ENCODE measurements around the gene SPATA6.
A peak's percentile ranks its signal among the peaks of the same experiment; 100 is the strongest.
"Not testable (repeated sequence)": the region's sequence is repeated elsewhere in the genome, so short reads cannot be mapped to it uniquely, and the experiment has no call there.

The SPATA6 gene

GRCh38 chr1:48333316-48333715 lies 138.7 kb downstream of the SPATA6 start:
- H3K4me1 ChIP-seq: no peaks in the 10 kb centered on the region
- H3K36me3 ChIP-seq: peaks cover 29 to 58% (median 33%) of the 10 kb centered on the region in 3 donors
- H3K27me3 ChIP-seq: no peaks in the 10 kb centered on the region
- peaks cover 0 to 32% (median 6%) of the 10 kb centered on the region in 3 donors for H3K9me3 ChIP-seq
- intact Hi-C loops (cut with DNase I; ENCODE audit: low total_unique reads): no loop called here
- no peak for TF ChIP-seq CTCF (IDR thresholded peaks at IDR 0.05)
- H3K27ac ChIP-seq: no peak overlapping the region
- H3K4me3 ChIP-seq: no peak overlapping the region
- no peak for DNase-seq

GRCh38 chr1:48332115-48332514 lies 139.9 kb downstream of the SPATA6 start:
- intact Hi-C loops (cut with DNase I; ENCODE audit: low total_unique reads): no loop called here
- Histone ChIP-seq H3K27ac (no peak overlapping the region), H3K4me3 (no peak overlapping the region), H3K4me1 (no peaks in the 10 kb centered on the region), H3K27me3 (no peaks in the 10 kb centered on the region), H3K36me3 (peaks cover 28 to 58% (median 33%) of the 10 kb centered on the region in 3 donors), H3K9me3 (peaks cover 0 to 32% (median 6%) of the 10 kb centered on the region in 3 donors)
- no peak for TF ChIP-seq CTCF (IDR thresholded peaks at IDR 0.05)
- no peak for DNase-seq

- intact Hi-C loops (cut with DNase I; ENCODE audit: low total_unique reads): no loop called here
- TF ChIP-seq CTCF (IDR thresholded peaks at IDR 0.05): no peak
- no peak overlapping the region for H3K27ac ChIP-seq
Observed at GRCh38 chr1:48329905-48330304, 142.1 kb downstream of the SPATA6 start.

GRCh38 chr1:48329486-48329885 lies 142.5 kb downstream of the SPATA6 start:
- Histone ChIP-seq H3K27me3 (no peaks in the 10 kb centered on the region), H3K4me3 (no peak overlapping the region), H3K27ac (no peak overlapping the region), H3K4me1 (no peaks in the 10 kb centered on the region), H3K9me3 (peaks cover 0 to 31% (median 6%) of the 10 kb centered on the region in 3 donors), H3K36me3 (peaks cover 26 to 57% (median 47%) of the 10 kb centered on the region in 3 donors)
- peak in 1 of 2 donors; percentile 31 for DNase-seq
- intact Hi-C loops (cut with DNase I; ENCODE audit: low total_unique reads): no loop called here
- TF ChIP-seq CTCF (IDR thresholded peaks at IDR 0.05): no peak

More at GRCh38 chr1:48329905-48330304, 142.1 kb downstream of the SPATA6 start:
- no peak for DNase-seq
- Histone ChIP-seq H3K4me3 (no peak overlapping the region), H3K4me1 (no peaks in the 10 kb centered on the region), H3K9me3 (peaks cover 0 to 31% (median 6%) of the 10 kb centered on the region in 3 donors), H3K36me3 (peaks cover 23 to 57% (median 45%) of the 10 kb centered on the region in 3 donors), H3K27me3 (no peaks in the 10 kb centered on the region)

- H3K4me1 ChIP-seq: not testable (repeated sequence)
Observed at GRCh38 chr1:48311829-48312228, 160.2 kb downstream of the SPATA6 start.

DNA sequence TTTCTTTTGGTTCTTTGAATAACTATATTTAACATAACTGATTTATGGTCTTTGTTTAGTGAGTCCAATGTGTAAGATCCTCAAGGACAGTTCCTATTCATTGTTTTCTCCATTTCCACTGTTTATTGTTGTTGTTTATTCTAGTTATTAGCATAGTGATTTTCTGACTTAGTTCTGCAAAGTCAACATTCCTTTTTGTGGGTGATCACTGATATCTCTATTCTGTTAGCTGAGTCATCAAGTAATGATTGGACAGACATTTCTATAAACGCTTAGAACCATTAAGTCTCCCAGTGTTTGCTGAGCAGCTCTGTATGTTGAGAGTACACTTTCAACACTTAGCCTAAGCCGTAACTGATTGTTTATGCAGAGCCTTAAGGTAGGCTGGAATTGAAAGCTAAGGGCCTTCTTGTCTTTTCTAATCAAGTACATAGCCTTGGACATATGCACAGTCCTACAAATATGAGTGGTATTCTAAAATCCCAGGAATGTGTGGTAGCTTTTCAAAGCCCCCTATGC lies 162.4 kb downstream of the SPATA6 start:
- intact Hi-C loops (cut with DNase I; ENCODE audit: low total_unique reads): no loop called here
- no peak for DNase-seq
- Histone ChIP-seq H3K27me3 (no peaks in the 10 kb centered on the region), H3K4me3 (no peak overlapping the region), H3K9me3 (peaks cover 0 to 20% (median 4%) of the 10 kb centered on the region in 3 donors), H3K27ac (no peak overlapping the region), H3K36me3 (peaks cover 8 to 28% (median 10%) of the 10 kb centered on the region in 3 donors), H3K4me1 (no peaks in the 10 kb centered on the region)
- TF ChIP-seq CTCF (IDR thresholded peaks at IDR 0.05): no peak

More at GRCh38 chr1:48311829-48312228, 160.2 kb downstream of the SPATA6 start:
- DNase-seq; H3K27me3 ChIP-seq; intact Hi-C loops (cut with DNase I; ENCODE audit: low total_unique reads); H3K4me3 ChIP-seq; H3K27ac ChIP-seq: not testable (repeated sequence)
- H3K9me3 ChIP-seq: peaks cover 0 to 31% (median 4%) of the 10 kb centered on the region in 3 donors
- H3K36me3 ChIP-seq: peaks cover 8 to 23% (median 17%) of the 10 kb centered on the region in 3 donors

Measured in tibial artery (tissue), 4 donors.